Measurements from ENCODE around the gene LRRC72.
"Not testable (repeated sequence)": the region's sequence is repeated elsewhere in the genome, so short reads cannot be mapped to it uniquely, and the experiment has no call there.

Gene LRRC72

DNA sequence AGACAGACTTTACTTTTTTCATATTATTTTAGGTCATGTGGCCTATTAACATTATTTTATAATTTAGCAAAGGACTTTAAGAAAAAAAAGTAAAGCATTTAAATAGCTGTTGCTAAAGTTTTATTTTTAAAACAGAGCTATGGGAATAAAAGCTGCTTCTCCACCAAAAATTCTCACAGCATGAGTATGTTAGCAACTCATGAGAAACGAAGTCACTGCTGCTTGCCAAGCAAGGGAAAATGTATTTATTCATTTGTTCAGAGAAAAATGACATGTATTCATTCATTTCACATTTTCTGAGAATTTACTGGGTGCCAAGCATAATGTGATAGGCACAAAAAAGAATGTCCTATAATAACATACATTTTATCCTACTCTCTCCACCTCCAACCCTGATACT is 5.1 kb downstream of the LRRC72 start:
- DNase-seq: no peak

DNA sequence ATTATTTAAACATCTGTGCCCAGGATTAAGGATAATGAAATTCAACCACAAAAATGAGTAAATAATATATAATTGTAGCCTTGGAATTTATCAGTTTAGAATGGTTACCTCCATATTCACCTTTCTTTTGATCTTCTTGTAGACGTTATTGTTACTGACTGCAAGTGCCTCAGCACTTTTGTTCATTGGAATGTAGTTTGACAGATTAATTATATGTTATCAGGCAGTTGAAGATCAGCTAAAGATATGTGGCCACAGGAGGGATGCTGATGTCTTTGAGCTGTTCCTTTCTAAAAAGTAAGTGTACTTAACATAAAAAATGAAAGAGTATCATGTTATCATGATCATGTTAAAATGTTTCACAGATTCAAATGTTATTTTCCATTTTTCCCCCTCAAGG is 5.6 kb downstream of the LRRC72 start:
- no peak for DNase-seq

DNA sequence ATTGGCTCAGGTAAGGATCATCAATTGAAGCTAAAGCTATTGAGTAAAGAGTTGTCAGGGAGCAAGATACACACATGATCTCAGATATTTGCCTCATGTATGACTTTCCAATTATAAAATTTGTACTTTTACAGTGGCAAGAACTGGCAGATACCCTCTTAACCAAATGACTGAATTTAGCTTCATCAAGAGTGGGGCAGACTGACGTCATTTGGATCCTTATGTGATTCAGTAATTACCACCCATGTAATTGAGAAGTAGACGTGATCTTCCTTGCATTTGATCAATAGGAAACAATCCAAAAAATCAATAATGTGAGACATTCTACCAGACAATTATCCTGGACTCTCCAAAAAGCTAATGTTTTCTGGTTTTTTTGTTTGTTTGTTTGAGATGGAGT is 8.9 kb downstream of the LRRC72 start:
- DNase-seq: no peak

DNA sequence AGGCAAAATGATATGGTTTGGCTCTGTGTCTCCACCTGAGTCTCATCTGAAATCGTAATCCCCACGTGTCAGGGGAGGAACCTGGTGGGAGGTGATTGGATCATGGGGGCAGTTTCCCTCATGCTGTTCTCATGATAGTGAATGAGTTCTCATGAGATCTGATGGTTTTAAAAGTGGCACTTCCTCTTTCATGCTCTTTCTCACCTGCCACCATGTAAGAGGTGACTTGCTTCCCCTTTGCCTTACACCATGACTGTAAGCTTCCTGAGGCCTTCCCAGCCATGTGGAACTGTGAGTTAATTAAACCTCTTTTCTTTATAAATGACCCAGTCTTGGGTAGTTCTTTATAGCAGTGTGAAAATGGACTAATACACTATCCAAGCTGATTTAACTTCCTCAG is 13.9 kb downstream of the LRRC72 start:
- not testable (repeated sequence) for DNase-seq

DNA sequence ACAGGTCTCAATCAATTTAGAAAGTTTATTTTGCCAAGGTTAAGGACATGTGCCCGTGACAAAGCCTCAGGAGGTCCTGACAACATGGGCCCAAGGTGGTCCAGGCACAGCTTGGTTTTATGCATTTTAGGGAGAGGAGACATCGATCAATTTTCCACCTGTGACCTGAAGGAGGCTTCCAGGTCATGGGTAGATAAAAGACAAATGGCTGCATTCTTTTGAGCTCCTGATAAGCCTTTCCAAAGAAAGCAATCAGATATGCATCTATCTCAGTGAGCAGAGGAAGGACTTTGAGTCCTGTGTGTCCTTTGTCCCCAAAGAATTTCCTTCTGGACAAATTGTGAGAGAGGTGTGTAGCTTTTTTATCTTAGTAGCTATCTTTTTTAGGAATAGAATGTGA is 15.8 kb downstream of the LRRC72 start:
- DNase-seq: no peak

DNA sequence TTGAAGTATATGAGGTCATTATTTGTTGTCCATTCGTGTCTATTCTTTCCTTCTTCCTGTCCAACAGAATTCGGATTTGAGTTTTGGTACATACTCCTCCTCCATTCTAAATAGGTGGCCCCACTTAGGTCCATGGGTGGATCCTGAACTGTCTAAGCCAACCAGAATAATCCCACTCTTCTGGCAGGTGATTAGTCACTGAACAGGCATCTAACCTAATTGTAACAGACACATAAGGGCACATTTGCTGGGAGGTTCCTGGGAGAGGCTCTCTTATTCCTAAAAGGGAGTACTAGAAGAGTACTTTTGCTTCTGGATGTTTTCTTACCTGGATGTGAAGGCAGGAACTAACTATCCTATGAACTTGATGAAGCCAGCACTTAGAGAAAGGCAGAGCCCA is 16.8 kb downstream of the LRRC72 start:
- DNase-seq: no peak

DNA sequence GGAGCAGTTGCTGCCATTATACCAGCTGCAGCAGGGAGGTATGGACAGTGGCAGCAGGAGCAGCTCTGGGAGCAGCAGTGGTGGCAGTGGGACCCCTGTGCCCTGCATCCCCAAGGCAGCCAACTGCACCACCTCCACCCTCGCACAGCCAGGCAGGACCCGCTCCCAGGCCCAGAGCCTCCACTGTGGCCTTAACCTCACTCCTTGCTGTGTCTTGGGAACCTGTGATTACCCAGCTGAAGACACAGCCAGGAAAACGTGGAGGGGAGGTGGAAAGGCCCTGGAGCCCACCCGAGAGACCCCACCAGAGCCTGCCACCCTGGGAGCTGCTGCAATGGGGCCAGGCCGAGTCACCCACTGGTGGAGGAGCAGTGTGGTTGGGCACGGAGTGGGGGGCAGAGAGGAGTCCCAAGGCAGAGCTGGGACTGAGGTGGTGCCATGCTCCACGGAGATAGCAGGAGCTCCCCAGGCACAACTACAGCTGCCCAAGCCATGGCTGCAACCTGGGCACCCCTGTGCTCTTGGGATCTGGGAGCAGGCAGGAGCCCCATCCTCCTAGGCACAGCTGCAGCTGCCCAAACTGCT is 20.4 kb downstream of the LRRC72 start:
- DNase-seq: no peak

DNA sequence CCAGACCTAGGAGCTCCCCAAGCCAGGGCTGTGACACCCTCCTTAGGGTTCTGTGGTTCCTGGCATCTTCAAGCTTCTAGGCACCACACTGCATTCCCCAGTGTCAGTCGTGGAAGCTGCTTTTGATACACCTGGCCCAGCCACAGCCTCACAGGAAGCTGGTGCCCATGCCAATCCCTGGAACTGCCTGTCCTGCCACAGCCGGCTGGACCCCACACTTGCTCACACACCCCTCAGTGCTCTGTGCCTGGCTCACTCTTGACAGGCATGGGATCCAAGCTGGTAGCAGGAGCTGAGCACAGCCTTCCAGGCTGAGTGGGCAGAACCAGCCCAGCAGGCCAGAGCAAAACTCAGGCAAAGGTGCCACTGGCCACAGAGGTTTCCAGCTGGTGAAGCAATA is 21.8 kb downstream of the LRRC72 start:
- DNase-seq: no peak

DNA sequence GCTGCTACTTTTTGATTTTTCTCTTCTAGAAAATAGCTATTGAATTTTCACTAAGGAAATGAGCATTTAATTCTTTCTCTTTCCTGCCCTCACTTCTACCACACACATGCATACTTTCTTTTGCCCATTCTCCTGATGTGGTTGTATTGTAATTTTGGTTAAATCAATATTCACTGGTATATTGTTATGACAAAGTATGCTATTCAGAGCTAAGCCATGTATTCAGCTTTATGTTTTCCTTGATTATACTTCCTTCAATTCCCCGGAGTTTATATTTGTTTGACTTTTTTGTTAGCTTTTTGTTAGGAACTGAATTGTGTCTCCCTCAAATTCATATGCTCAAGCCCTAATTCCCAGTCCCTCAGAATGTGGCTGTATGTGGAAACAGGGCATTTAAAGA is 24.0 kb downstream of the LRRC72 start:
- no peak for DNase-seq

DNA sequence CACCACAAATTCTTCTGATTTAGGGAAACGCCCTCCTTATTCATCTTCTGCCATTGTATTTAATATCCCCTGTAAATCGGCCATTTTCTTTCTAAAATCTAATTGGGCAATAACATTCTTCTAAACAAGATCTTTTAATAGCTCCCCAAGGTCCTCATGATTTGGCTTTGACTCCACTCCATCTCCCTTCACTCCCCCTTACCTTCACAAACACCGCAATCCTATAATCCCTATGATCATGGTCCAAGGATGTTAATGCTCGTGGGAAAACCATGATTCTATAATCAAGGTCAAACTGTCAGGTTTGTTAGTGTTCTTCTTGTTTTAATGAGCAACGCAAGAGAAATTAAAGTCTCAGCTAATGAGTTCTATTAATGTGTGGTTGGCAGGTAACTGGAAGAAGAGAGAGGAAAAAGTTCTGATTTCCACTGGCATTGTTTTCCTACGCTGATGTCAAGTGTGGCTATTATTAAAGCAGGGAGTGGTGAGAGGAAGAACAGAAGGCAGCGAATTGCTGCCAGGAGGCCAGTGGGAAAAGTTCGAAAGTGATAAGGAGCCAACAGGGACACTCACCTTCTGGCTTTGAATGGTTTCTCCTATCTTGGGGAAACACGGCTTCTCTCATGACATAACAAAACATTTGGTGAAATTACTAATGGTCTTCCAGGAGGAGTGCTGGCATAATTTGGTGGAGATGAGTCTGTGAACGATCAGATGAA is 28.1 kb downstream of the LRRC72 start:
- DNase-seq: no peak

DNA sequence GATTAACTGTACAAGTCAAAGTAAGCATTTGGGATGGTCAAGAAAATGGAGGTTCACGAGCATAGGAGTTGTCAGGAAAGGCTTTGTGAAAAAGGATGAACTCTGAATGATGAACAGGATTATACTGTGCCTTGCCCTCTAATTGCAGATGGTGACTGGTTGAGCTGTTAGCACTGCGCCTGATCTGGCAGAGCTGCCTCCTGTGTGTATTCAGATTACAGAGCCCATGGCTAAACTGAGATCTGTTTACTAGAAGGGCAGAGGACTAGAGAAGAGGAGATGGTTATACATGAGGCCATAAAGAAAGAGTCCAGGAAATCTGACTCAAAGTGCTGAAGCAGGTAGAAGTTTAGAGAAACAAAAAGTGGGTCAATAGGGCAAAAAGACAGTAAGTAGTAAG is 29.7 kb downstream of the LRRC72 start:
- no peak for DNase-seq

DNA sequence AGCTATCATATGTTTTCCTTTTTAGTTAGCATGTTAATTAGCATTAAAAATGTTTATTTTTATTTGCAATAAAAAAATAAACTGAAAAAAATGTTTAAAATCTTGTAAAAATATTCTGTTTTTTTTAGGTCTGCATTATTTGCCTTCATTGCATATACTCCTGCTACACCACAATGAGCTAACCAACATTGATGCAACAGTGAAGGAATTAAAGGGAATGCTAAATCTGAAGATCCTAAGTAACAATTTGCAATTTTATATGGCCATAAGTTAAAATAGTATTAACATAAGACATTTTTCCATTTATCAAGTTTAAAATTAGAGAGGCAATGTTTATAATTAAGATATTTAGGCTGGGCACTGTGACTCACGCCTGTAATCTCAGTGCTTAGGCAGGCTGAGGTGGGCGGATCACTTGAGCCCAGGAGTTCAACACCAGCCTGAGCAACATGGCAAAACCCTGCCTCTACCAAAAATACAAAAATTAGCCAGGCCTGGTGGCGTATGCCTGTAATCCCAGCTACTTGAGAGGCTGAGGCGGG is 32.2 kb downstream of the LRRC72 start:
- no peak for DNase-seq

DNA sequence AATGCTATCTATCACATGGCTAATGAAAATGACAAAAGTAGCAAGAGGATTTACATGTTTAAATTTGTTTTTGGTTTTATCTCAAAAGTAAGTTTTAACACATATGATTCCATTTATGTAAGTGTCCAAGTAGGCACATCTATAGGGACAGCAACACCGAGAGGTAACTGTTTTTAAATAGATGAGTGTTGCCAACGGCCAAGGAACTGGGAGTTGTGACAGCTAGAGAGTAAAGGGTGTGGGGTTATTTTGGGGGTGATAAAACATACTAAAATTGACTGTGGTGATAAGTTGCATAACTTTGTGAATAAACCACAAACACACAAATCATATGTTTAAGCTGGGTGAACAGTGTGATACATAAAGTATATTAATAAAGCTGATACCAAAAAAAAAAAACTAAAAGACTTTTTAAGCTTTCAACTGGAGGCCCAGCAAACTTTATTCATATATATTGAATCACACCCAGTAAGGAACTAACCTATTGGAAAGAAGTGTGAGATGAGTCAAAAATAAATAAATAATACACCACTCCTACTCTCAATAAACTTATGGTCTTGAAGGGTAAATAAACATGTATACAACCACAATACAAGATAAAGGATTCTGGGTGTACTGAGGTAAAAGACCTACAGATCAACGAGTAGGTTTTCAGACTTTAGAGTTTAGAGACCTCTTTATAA is 33.0 kb downstream of the LRRC72 start:
- DNase-seq: no peak

DNA sequence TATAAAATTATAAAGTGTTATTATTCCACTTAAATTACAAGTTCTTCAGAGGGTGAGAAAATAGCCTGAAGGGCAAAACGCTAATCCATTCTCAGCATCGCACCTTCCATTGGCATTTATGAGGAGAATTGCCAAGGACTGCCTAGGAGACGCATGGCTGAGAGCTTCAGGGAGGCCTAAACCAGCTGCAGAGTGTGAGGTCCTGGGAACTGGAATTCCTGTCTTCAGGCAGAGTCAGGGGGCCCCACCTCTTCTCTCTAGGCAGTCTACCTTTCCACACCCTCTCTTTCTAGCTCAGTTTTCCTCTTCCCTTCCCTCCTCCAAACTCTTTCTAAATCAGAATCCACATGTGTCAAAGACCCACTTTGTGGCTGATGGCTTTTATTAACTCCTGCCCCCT is 35.3 kb downstream of the LRRC72 start:
- no peak for DNase-seq

DNA sequence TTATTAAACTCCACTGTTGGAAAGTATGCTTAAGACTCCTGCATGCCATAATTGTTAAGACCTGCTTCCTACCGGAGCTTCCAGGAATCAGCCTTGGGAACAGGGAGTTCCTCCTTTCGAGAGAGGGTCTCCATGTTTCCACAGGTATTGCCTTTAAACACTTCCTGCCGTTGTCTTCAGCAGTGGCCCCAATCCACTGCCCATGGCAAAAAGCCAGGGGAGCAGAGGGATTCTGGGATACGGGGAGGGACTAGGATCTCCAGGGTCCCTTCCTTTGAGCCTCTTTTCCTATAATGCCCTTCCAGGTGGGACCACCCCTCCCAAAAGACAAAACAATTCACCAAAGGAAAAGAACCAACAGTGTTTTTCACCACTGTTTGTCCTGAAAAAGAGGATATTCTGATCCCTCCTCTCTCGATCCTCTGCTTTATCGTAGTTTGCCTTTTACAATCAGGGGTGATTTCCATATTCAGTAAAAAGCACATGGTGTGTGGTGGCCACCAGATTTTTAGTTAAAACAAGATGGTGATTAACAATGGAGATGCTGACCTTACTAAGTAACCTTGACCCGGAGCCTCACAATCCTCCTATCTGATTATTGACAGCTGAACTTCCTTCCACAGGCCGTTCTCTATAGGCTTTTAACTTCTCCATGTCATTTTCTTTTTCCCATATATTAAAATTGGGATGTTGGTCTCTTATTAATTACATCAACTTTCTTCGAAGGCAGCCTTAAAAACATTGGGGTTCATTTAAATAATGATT is 36.0 kb downstream of the LRRC72 start:
- no peak for DNase-seq

DNA sequence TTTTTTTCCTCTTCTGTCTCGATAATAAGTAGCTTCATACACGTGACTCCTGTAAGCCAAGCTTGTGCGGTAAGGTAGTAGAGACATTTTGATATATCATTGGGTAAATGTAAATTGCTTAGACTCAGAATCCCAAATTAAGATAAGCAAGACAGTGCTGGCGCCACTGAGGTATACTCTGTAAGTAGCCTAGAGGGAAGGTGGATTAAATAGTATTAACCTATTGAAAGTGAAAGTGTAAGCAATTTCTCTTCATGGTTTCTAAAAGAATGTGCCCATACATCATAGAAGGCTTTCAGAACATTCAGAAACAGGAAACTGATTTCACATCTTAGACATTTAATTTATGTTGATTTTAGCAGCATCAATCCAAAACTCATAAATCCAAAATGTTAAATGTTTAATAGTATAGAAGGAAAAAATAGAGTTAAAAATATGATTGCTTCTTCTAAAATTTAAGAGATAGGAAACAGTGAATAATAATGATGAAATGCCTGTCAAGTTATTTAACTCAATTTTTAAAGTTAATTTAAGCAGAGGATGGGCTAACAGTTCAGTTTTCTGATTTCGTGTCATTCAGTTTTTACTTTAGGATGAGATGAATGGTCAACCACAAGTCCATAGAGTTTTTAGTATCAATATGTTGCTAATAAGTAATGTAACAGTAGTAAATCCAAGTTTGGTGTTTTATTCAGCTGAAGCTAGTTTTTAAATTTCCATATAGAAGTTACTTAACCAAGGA is 36.8 kb downstream of the LRRC72 start:
- DNase-seq: no peak

DNA sequence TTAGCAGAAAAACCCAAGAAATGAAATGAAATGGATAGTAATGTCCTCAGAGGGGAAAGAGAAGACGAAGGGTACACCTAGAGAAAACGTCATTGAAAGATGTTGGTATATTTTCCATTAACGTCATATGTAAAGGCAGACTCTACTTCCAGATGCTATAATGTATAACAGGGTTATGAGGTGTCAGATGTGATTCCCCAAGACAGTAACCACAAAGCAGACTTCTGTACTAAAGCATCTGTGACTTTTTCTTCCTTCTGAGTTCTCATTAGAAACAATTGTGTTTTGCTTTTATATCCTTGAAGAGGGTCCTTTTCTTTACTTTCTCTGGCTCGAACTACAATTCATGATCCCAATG is 37.4 kb downstream of the LRRC72 start:
- no peak for DNase-seq

DNA sequence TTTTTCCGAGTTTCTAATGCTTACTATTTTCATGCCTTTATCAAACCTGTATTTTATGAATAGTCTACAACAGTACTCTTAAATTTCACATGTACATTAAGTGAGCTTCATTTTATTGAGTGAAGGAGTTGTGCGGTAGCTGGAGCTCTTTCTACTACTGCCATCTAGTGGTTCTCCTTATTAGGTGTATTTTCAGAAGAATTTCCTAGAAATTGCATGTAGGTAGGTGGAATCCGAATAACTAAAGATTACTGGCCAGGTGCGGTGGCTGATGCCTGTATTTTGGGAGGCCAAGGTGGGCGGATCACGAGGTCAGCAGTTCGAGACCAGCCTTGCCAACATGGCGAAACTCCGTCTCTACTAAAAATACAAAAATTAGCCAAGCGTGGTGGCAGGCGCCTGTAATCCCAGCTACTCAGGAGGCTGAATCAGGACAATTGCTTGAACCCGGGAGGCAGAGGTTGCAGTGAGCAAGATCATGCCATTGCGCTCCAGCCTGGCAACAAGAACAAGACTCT is 38.3 kb downstream of the LRRC72 start:
- peak; percentile 28 to 29 for DNase-seq

DNA sequence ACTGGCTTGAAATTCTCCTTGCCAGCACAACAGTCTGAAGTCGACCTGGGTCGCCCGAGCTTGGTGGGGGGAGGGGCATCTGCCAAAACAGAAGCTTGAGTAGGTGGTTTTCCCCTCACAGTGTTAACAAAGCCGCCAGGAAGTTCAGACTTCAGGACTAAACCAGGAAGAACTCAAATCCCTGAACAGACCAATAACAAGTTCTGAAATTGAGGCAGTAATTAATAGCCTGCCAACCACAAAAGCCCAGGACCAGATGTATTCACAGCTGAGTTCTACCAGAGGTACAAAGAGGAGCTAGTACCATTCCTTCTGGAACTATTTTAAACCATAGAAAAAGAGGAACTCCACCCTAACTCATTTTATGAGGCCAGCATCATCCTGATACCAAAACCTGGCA is 45.3 kb downstream of the LRRC72 start:
- no peak for DNase-seq

DNA sequence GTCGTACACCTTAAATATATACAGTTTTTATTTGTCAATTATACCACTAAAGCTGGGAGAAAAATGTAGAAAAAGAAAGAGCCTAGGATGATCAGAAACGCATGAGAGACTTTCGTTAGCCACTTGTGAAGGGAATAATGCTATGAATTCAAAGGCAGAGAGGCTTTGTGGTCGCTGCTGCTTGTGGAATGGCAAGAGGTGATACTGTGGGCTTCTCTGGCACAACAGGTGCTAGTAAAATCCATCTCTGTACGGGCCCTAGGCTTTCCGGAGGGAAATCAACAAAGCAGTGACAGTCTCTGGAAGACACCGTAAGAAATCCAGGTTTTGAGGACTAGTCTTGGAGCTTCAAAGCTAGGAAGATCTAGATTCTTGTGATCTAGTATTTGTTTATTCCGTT is 52.6 kb downstream of the LRRC72 start:
- no peak for DNase-seq

DNA sequence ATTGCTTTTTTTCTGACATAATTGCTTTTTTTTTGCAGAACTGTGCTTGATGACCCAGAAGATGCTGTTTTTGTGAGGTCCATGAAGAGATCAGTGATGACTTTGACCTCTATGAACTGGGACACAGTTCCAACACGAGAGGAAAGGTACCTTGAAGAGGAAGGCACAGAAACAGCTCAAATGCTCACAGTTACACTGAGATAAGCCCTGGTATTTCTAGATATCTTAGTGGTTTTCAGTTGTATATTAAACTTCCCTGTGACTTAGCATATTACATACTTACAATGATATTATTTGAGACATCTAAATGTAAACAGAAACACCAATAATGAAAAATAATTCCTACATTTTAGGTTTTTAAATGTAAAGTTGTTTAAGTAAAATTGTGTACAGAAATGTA is 54.7 kb downstream of the LRRC72 start:
- no peak for DNase-seq

DNA sequence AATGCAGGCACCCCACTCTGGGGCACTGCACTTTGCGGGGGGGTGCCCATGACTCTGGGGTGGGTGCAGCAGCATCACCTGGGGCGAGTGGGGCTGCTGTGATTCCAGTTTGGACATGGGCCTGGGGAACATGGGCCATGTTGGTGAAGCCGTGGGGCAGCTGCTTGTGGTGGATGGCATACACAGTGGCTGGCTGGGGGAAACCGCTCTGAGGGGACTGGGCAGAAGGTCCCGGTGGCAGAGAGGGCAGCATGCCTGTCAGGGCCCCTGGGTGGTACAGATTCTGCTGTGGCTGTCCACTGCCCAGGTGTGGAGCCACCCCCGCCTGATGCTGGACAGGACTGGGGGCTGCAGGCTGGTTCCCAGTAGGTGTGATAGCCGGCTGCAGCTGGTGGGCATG is 57.2 kb downstream of the LRRC72 start:
- no peak for DNase-seq

DNA sequence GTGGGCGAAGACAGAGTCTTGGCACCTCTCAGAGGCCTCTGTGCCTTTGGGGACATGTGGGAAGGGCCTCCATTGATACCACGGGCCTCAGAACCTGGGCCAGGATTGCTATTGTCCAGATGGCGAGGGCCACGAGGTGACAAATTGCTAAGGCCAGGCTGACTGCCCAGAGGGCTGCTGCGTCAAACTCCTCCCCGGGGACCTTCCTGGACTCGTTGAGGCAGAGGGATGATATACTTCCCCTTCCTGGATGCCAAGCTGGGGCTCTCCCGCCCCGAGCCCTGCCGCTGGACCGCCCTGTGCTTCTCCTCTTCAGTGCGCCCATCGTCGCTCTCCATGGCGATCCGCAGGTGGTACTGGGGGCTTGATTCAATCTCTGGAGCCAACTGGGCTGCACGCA is 58.9 kb downstream of the LRRC72 start:
- no peak for DNase-seq

Measured in NCI-H1930 (cell line).